ENCODE data around the gene TEN1.
"Not testable (repeated sequence)": the region's sequence is repeated elsewhere in the genome, so short reads cannot be mapped to it uniquely, and the experiment has no call there.

The TEN1 gene

DNA sequence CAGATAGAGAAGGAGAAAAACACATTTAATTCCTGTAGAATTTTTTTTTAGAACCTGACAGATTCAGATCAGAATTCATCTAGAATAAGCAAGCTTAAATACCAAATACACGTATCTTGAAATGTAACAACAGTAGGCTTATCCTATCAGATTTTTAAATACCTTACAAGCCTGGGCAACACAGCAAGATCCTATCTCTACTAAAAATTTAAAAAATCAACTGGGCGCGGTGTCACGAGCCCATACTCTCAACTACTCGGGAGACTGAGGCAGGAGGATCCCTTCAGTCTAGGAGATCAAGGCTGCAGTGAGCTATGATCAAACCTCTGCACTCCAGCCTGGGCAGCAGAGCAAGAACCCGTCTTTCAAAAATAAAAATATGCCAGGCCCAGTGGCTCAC is 13.6 kb upstream of the TEN1 start:
- TF ChIP-seq, protein P1, sequence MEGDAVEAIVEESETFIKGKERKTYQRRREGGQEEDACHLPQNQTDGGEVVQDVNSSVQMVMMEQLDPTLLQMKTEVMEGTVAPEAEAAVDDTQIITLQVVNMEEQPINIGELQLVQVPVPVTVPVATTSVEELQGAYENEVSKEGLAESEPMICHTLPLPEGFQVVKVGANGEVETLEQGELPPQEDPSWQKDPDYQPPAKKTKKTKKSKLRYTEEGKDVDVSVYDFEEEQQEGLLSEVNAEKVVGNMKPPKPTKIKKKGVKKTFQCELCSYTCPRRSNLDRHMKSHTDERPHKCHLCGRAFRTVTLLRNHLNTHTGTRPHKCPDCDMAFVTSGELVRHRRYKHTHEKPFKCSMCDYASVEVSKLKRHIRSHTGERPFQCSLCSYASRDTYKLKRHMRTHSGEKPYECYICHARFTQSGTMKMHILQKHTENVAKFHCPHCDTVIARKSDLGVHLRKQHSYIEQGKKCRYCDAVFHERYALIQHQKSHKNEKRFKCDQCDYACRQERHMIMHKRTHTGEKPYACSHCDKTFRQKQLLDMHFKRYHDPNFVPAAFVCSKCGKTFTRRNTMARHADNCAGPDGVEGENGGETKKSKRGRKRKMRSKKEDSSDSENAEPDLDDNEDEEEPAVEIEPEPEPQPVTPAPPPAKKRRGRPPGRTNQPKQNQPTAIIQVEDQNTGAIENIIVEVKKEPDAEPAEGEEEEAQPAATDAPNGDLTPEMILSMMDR (conservative IDR thresholded peaks at IDR 0.05) = no peak
- no peak for TF ChIP-seq ZFX (IDR thresholded peaks at IDR 0.05)
- no peak overlapping the region for H3K27ac ChIP-seq

DNA sequence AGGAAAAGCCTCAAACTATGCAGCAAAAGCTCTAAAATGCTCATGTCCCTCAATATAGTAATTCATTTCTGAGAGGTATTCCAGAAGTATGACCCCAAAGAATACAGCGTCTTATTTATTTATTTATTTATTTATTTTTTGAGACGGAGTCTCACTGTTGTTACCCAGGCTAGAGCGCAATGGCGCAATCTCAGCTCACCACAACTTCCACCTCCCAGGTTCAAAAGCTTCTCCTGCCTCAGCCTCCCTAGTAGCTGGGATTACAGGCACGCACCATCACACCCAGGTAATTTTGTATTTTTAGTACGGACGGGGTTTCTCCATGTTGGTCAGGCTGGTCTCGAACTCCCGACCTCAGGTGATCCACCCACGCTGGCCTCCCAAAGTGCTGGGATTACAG is 10.0 kb upstream of the TEN1 start:
- not testable (repeated sequence) for H3K27ac ChIP-seq

- no peak overlapping the region for H3K27ac ChIP-seq
- TF ChIP-seq ZFX (IDR thresholded peaks at IDR 0.05) = no peak
- TF ChIP-seq, protein P1 (conservative IDR thresholded peaks at IDR 0.05) = no peak
These were observed 9.0 kb upstream of the TEN1 start for GRCh38 chr17:75970011-75970523.

DNA sequence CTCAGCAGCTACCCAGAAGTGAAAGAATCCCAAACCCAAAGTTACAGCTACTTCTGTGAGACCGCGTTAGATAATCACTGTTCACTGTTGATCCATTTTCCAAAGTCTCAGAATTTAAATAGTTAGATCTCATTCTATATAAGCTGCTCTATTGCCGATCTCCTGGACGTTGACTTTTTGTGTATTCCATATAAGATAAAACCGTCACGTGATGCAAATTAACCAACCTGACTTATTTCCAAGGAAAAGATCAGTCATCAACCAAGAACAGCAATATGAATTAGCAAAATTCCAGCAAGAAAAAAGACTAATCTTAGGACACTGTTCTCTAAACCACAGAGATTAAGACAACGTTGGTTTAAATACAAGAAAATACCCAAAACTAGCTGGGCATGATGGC is 8.4 kb upstream of the TEN1 start:
- TF ChIP-seq ZFX (IDR thresholded peaks at IDR 0.05) = no peak
- TF ChIP-seq, protein P1 (conservative IDR thresholded peaks at IDR 0.05) = no peak
- no peak overlapping the region for H3K27ac ChIP-seq

GRCh38 chr17:75975187-75975586 is 3.9 kb upstream of the TEN1 start:
- H3K27ac ChIP-seq = not testable (repeated sequence)

DNA sequence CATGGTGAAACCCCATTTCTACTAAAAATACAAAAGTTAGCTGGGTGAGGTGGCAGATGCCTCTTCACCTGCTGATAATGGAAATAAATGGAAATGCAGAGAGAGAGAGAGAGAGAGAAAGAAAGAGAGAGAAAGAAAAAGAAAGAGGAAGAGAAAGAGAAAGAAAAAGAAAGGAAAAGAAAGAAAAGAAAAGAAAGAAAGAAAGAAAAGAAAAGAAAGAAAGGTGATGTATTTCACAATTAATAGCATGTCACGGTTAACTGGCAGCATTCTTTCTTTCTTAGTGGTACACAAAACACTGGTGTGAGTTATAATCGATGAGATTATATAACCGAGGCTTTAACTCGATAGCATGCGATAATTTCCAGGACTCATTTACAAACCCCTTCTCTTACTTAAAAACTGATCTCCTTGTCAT is 3.3 kb upstream of the TEN1 start:
- TF ChIP-seq, protein P1 (conservative IDR thresholded peaks at IDR 0.05) = no peak
- TF ChIP-seq ZFX (IDR thresholded peaks at IDR 0.05) = no peak
- H3K27ac ChIP-seq = no peak overlapping the region

DNA sequence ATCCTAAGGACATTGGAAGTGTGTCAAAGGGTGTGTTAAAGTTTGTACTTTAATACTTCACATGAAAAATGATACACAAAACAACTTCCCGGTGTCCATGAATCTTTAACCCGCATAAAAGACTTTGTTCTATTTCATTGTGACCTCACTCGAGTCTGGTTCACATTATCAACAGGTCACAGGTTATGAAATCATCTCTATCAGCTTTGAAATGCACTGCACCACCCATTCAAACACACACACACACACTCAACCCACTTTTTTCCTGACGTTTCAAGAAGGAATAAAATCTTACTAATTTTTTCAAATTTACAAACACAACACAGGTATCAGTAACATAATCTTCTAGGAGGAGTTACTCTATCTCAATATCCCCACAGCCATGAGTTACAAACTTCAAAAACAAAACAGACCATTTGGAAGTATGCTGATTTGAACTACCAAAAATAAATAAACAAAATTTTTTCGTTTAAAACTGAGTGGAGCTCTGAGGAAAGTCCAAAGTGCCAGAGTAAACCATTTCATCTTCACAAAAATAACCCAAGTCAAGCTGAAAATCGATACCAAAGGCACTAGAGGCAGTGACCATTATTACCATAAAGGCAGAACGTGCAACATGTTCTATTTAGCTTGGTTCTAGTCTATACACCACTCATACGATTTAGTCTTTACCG is 2.7 kb upstream of the TEN1 start:
- H3K27ac ChIP-seq = no peak overlapping the region
- TF ChIP-seq ZFX (IDR thresholded peaks at IDR 0.05) = no peak
- TF ChIP-seq, protein P1 (conservative IDR thresholded peaks at IDR 0.05) = no peak

- TF ChIP-seq ZFX (IDR thresholded peaks at IDR 0.05) = no peak; the same call in 1 of the 2 replicates
- TF ChIP-seq, protein P1 (conservative IDR thresholded peaks at IDR 0.05) = no peak
- peak overlapping the region; percentile 92 for H3K27ac ChIP-seq
These were observed 706 bp downstream of the TEN1 start for GRCh38 chr17:75979705-75980187.
